LoVo (cell line): ENCODE measurements around the gene TPSB2.
"Not testable (repeated sequence)": the region's sequence is repeated elsewhere in the genome, so short reads cannot be mapped to it uniquely, and the experiment has no call there.

Source experiments
- DNase-seq: peaks from one replicate; pipeline ENCODE4 v3.0.0-alpha.2; 2016; ENCODE audit warnings: low spot score

Gene TPSB2

DNA sequence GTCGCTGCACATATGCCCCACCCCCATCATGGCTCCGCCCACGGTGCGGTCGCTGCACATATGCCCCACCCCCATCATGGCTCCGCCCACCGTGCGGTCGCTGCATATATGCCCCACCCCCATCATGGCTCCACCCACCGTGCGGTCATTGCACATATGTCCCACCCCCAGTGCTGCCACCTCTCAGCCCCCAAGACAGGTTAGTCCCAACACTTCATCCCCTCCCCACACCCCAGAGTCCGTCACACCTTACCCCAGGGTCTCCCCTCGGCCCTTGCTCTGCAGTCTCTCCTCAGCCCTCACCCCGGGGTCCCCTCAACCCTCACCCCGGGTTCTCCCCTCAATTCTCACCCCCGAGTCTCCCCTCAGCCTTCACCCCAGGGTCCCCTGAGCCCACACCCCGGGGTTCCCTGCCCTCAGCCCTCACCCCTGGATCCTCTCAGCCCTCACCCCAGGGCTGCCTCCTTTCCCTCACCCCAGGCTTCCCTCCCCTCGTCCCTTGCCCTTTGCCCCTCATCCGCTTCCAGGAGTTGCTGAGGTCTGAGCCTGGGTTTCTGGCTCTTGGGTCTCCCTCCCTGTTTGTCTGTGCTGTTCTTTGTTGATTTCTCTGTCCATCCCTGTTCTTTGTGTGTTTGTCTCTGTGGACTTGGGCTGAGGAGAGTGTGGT, 30.5 kb downstream of the TPSB2 start:
- no peak for DNase-seq

DNA sequence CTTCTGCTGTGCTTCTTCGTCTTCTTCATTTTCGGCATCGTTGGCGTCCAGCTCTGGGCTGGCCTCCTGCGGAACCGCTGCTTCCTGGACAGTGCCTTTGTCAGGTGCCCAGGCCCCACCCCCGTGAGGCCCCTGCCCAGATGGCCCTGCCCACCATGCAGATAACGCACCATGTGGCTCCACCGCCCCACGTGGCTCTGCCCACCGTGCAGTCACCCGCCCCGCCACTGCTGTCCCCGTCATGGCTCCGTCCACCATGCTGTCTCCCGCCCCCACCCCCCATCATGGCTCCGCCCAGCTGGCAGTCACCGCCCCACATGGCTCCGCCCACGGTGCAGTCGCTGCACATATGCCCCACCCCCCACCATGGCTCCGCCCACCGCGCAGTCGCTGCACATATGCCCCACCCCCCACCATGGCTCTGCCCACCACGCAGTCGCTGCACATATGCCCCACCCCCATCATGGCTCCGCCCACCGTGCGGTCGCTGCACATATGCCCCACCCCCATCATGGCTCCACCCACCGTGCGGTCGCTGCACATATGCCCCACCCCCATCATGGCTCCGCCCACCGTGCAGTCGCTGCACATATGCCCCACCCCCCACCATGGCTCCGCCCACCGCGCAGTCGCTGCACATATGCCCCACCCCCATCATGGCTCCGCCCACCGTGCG, 31.2 kb downstream of the TPSB2 start:
- DNase-seq = not testable (repeated sequence)

DNA sequence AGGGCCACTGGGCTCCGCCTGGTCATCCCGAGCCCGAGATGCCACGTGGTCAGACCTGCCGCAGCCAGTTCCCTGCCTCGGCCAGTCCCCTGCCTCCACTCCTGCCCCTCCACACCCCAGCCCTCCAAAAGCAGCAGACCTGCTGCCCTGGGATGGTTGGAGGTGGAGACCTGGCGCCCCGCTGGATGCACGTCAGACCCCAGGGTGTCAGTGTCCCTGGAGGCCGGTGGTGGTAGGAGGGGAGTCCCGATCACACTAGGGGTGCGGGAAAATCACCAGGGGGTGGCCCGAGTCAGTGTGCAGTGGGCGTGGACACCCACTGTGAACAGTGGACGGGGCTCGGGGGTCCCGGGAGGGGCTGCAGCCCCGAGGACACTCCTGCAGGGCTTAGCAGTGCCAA, 31.8 kb downstream of the TPSB2 start:
- DNase-seq = no peak

DNA sequence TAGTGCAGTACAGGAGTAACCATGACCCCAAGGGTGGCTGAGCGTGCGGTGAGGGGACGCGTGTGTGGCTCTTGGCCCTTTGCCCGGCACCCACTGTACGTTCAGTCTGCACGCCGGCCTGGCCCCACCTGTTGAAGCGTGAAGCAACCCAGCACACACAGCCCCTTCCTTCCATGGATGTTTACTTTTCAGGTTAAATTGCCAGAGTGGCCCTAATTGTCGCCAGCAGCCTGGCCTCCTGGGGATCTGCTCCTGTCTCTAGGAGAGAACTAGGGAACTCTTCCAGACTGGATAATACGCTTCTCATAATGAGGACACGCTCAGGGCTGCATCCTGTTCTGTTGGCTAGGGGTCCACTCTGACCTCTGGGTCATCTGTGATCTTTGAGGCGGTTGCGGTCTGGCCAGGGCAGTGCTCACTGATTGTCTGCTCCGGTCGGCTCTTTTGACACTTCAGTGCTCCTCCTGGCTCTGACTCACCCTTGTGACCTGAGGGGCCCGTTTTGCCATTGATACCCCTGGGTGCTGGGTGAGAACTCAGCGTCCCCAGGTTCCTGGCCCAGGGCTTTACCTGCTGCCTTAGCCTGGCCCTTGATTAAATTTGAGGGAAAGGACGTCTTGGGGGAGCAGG, 32.6 kb downstream of the TPSB2 start:
- DNase-seq = no peak

DNA sequence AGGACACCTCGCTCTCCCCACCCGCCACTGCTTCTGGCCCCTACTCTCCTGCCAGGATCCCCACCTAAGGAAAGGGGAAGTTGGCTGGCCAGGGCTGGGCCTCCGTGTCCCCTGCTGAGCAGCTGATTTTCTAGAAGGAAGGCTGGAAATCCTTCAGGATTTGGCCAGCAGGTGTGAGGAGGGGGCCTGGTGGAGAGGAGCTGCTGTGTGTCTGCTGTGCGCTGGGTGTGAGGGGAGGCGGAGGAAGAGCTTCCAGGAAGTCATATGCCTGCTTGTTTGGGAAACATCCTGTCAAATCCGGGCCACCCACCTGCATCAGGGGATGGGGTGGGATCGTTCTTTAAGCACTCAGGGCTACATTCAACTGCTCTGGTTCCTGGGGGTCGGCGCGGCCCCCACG, 33.5 kb downstream of the TPSB2 start:
- no peak for DNase-seq

DNA sequence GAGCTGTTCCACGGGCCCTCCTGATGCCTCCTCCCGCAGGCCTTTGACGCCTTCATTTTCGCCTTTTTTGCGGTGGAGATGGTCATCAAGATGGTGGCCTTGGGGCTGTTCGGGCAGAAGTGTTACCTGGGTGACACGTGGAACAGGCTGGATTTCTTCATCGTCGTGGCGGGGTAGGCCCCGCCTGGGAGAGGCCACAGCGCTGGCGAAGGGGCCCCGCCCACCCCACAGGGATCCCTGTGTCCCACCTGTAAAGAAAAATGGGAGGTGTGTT, 34.7 kb downstream of the TPSB2 start:
- DNase-seq = no peak

DNA sequence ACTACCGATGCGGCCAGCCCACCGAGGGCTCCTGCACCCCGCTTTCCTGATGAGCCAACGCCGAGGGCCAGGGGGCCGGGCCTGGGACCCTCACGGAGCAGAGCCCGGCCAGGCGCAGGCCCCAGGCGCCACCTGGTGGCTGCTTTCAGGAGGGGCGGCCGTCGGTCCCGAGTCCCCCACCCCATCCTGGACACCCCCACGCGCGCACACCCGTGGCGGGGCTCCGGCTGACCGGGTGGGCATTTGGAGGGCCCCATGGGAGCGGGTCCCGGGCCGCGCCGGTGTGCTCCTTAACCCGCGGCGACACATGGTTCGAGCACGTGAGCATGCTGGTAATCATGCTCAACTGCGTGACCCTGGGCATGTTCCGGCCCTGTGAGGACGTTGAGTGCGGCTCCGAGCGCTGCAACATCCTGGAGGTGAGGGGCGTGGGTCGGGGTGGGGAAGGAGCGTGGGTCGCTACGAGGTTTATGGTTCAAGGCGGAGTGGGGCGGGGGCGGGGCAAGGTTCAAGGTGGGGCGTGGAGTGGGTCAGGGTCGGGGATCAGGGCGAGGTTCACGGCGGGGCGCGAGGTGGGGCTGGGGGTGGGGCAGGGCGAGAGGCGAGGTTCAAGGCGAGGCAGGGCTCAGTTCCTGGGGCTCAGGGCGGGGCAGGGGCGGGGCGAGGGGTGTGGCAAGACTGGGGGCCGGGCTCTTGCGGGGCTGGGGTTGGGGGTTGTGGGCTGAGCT, 35.2 kb downstream of the TPSB2 start:
- DNase-seq = no peak

DNA sequence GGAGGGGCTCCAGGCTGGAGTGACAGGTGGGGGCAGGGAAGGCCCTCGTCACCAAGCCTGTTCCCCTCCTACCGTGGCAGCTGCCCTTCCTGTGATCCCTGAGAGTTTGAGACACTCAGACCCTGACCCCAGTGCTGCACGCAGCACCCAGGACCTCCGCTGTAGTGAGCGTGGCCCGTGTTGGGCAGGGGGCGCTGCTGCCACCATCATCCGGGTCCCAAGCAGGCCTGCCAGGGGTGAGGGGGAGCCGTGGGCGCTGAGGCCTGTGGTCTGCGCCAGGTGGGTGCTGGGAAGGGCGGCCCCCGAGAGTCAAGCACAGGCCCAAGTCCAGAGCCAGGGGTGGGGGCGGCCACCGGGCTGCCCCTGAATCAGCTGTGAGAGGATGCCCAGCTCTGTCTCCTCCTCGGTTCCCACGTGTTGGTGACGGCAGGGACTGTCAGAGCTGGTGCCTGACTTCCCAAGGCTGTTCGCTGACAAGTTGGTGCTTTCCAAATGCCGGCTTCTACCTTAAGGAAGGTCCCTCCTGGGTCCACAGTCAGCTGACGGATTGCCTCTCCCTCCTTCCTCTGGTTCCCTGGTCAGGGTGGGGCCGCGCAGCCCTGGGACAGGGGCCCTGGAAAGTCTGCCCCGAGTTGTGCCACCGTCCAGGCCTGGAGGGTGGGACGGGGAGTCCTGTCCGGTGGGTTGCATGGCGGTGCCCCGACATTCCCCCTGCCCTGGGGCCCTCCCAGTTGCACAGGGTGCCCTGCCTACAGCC, 36.0 kb downstream of the TPSB2 start:
- no peak for DNase-seq

DNA sequence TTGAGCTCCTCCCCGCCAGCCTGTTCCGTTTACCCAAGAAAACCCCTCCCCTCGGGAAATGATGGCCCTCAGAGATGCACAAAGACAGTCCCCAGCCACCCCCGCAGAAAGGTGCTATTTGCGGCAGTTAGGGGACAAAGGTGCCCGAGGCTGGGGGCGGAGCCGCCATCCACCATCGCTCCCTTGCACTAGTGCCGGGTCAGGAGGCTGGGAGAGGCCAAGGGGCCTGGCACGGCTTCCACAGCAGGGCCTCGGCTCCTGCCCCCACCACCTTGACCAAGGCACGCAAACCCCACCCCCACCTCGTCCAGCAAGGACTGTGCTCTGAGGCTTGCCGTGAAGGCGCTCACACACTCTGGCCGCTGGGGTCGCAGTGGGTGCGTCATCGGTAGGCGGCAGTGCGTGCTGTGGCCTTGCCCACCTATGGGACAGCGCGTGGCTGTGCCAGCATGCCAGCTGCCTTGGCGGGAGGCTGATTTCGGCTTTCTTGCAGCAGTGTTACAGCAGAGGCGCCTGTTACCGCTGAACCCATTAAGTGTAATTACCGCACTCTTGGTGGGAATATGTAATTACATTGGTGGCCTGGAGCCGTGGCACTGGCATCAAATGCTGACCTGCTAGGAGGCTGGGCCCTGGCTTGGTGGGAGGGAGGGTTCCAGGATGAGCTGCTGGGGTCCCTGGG, 36.7 kb downstream of the TPSB2 start:
- peak; percentile 27 for DNase-seq

DNA sequence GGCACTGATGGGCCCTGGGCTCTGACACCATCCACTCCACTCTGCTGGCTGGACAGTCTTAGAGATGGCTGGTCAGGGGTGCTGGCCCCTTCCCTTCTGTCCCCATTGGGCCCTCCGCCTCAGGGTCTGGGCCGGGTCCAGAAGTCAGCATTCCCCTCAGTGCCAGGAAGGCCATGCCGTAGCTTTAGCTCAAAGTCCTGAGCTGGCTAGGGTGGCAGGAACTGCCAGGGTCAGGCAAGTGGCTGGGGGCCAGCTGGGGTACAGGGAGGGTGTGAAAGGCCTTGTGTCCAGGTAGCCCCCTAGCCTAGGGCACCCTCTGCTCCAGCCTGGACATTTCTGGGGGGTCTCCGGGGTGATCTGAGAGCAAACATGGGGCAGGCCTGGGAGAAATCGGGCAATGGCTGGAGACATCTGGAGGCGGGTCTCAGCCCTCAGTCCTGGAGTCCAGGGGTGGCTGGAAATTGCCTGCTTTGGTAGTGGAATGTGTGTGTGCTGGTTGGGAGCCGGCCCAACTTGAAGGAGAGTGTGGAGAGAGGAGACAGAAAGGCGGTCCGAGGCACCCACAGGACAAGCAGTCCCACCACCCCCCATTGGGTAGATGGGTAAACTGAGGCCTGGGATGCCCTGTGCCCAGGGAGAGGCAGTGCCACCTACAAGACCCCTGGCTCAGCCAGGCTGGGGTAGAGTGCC, 37.5 kb downstream of the TPSB2 start:
- no peak for DNase-seq

DNA sequence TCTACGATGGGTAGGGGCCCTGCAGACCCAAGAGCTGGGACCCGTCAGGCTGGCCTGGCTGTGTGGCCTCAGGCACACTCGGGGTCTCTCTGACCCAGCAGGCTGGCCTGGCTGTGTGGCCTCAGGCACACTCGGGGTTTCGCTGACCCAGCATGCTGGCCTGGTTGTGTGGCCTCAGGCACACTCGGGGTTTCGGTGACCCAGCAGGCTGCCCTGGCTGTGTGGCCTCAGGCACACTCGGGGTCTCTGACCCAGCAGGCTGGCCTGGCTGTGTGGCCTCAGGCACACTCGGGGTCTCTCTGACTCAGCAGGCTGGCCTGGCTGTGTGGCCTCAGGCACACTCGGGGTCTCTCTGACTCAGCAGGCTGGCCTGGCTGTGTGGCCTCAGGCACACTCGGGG, 39.2 kb downstream of the TPSB2 start:
- DNase-seq = not testable (repeated sequence)

DNA sequence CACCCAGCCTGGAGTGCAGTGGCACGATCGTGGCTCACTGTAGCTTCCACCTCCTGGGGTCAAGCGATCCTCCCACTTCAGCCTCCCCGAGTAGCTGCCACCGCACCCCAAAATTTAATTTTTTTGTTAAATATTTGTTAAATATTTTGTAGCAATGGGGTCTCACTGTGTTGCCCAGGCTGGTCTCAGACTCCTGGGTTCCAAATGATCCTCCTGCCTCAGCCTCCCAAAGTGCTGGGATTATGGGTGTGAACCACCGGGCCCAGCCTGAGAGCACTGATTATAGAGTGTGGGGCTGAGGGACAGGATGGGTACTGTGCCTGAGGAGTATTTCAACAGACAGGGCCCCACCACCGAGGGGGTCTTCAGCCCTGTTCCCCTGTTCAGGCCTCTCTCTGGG, 40.5 kb downstream of the TPSB2 start:
- no peak for DNase-seq

DNA sequence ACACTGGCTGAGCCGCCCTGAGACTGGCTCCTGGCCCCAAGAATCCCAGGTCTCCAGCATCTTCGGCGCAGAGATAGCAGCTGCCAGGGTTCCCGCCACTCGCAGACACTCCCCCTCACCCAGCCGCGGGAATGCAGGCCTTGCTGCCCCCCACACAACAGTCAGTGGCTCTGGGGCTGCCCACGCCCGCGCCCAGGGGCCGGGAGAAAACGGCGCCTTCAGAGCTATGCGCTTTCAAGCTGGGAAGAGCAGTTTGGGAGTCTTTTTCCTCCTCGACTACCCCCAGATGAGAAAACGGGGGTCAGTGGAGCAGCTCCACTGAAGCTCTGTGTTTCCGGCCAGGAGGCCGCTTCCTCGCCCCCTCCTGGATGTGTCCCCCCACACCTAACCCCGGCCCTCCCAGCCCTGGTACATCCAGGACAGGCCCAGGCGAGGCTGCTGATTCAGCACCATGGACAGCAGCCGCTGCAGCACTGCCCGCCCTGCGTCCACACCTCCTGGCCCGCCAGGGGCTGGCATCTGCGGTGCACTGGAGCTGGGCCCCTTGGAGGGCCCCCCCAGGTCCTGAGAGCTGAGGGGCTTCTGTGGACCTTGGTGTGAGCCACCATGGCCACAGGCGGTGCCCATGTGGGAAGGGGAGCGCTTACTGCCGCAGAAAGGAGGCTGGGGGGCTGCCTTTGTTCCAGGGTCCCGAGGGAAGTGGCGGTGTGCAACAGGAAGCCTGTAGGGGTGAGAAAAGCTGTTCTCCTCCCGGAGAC, 41.4 kb downstream of the TPSB2 start:
- DNase-seq = peak; percentile 51

DNA sequence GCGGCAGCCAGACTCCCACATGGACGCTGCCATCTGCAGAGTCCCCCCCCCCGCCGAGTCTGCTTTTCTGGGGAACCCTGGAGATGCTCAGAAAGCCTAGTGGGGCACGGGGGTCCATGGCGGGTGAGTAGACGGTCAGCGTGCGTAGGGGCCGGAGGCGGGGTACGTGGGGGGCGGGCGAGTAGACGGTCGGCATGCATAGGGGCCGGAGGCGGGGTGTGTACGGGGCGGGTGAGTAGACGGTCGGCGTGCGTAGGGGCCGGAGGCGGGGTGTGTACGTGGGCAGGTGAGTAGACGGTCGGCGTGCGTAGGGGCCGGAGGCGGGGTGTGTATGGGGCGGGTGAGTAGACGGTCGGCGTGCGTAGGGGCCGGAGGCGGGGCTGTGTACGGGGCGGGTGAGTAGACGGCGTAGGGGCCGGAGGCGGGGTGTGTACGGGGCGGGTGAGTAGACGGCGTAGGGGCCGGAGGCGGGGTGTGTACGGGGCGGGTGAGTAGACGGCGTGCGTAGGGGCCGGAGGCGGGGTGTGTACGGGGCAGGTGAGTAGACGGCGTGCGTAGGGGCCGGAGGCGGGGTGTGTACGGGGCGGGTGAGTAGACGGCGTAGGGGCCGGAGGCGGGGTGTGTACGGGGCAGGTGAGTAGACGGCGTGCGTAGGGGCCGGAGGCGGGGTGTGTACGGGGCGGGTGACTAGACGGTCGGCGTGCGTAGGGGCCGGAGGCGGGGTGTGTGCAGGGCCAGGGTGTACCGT, 44.4 kb downstream of the TPSB2 start:
- not testable (repeated sequence) for DNase-seq

DNA sequence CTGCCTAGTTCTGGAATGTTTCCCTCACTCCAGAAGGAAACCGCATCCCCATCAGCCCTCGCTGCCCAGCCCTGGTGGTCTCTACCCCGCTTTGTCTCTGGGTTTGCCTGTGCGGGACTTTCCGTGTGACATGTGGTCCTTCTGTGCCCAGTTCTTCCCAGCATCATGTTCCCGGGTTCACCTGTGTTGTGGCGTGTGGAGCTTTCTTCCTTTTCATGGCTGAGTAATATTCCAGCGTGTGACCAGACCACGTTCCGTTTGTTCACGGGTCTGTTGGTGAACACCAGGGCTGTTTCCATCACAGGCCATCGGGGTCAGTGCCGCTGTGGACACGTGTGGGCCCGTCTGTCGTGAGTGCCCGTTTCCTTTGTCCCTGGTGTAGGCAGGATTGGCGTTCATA, 45.0 kb downstream of the TPSB2 start:
- DNase-seq = no peak

DNA sequence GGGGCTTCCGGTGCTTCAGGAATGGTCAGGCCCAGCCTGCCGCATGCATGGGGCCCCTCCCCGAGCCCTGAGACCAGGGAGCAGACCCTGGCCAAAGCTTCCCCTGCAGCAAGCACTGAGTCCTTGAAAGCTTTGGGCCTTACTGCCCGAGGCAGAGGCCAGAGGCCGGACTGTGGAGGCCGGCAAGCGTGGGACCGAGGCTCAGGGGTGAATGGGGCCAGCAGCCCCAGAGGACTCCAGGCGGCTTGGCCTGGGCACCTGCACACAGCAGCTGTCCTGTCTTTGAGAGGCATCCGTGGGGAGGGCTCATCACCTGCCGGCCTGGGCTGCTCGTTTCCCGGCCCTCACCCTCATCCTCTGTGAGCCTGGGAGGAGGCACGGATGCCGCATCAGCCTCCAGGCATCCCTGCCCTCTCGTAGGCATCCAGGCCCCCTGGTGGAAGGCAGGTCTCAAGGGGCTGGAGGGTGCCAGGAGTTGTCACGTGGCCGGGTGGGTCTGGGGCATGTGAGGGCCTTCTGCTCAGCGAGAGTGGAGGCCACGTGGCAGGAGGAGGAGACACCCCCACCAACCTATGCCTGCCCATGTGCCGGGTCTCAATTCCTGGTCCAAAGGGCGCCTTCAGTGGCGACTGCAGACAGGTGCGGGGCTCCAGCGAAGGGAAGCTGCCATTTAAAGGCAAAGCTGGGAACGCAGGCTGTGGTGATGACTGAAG, 45.7 kb downstream of the TPSB2 start:
- no peak for DNase-seq

DNA sequence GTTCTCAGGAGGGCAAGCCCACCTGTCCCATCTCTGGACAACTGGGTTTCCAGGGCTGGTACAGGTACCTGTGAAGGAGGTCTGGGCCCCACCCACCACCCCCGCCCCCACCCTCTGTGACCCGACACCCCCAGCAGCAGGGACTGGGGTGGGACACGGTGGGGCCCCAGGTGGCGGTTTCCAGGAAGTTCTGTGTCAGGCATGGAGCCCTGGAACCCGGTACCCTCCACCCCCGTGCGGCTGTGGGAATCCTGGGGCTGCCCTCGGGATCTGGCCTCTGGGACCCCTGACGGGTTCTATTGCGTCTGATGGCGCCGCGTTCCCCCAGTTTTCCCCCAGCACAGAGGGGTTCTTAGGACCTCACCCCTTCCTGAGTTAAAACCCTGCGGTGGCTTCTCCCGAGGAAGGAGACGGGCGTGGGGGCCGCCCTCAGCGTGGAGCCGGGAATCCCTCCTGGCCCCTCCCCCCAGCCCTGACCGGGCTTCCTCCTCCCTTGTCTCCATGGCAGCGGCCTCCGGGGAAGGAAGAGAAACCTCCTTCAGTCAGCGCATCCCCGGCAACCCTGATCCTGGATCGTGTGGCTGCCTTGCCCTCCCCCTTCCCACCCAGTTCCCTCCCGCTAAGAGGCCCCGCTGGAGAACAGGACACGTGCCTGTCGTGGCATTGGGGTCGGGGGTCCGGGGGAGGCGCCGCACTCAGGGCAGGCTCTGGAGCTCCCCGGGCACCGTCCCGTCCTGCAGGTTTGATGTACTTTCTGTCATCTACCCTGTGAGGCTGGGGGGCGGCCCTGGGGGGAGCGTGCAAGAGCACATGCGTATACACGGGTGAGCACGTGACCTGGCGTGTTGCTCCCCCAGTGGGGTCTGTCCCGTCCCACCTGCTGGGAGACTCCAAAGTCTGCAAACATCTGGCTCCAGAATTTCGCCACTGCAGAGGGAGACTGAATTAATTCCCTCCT, 46.8 kb downstream of the TPSB2 start:
- no peak for DNase-seq

DNA sequence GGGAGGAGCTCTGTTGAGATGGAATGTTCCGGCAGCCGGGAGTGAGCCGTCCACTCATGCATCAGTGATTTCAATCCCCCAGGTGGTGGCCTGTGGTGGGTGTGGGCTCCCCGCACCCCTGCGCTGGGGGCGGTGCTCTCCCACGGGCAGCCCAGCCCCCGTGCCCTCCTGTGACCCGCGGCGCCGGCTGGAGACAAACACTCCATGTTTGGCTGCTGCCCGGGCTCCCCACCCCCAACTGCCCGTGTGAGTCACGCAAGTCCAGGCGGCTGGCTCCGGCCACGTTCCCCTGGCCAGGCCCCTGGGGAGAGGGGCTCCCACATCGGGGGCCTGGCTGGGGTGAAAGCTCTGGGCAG, 47.7 kb downstream of the TPSB2 start:
- peak; percentile 19 for DNase-seq
